ENCODE results near the gene MED29. TPM values are rescaled to one million over a fixed set of nuclear protein-coding genes. Genes with fewer than 3 reads are reported as not detected.

Gene MED29
- total and polyA plus RNA-seq, 10 of the 15 experiments (the other 5 are each of a cell fraction or from before 2014, with no cell fraction given): 3.2 to 36.6 (median 22.8) TPM

DNA sequence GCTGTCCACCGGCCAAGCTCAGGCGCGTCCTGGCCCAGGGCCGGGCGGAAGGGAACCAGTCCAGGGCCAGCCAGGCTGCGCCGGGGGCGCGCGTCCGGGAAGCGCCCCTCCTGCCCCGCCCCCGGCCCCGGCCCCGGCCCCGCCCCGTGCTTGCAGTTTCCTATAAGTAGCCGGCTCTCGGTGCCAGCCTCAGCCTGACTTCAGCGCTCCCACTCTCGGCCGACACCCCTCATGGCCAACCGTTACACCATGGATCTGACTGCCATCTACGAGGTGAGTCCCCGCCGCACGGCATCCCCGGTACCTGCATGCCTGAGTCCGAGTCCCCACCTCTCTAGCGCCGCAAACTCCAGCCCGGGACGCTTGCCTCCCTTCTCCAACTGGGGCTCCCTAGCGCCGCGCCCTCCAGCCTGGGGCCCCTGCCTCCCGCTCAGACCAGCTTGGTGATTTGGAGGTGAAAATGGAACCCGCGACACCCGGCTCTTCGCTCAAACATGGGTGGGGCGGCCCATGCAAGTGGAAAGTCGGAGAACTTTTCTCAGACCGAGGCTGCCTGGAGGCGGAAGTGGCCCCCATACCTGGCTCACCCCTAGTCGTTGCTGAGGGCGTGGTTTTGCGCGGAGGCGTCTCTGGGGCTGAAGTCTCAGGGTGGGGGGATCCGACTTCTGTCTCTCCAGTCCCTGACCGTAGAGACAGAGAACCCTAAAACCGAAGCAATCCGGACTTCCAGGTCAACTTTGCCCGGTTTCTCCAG is 15.7 kb downstream of the MED29 start, which contains the start of gene ZFP36 (continued):
- TF ChIP-seq CTCF (IDR thresholded peaks at IDR 0.05 in 2 of 3, conservative IDR thresholded peaks at IDR 0.05 in 1 of 3; ENCODE audit: control insufficient read depth in 2 of 3, extremely low read depth in 1 of 3, insufficient read depth in 1 of 3, low read depth in 3 of 3, low read length in 3 of 3): no peak
- no peak for TF ChIP-seq GABPA (IDR thresholded peaks at IDR 0.05; ENCODE audit: low read depth)
- TF ChIP-seq ETV6 (conservative IDR thresholded peaks at IDR 0.05 in 1 of 2, IDR thresholded peaks at IDR 0.05 in 1 of 2; ENCODE audit: borderline replicate concordance in 1 of 2, low read depth in 1 of 2): no peak
- TF ChIP-seq, protein P1, sequence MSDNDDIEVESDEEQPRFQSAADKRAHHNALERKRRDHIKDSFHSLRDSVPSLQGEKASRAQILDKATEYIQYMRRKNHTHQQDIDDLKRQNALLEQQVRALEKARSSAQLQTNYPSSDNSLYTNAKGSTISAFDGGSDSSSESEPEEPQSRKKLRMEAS (IDR thresholded peaks at IDR 0.05; ENCODE audit: low read depth, low read length): peak; percentile 66
- TF ChIP-seq NKRF (conservative IDR thresholded peaks at IDR 0.05): peak; percentile 86
- TF ChIP-seq, protein P2, sequence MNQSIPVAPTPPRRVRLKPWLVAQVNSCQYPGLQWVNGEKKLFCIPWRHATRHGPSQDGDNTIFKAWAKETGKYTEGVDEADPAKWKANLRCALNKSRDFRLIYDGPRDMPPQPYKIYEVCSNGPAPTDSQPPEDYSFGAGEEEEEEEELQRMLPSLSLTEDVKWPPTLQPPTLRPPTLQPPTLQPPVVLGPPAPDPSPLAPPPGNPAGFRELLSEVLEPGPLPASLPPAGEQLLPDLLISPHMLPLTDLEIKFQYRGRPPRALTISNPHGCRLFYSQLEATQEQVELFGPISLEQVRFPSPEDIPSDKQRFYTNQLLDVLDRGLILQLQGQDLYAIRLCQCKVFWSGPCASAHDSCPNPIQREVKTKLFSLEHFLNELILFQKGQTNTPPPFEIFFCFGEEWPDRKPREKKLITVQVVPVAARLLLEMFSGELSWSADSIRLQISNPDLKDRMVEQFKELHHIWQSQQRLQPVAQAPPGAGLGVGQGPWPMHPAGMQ (IDR thresholded peaks at IDR 0.05; ENCODE audit: borderline replicate concordance): no peak
- TF ChIP-seq STAT1 (conservative IDR thresholded peaks at IDR 0.05): 0 out of 2 replicates have a peak, but pooled peaks have one; percentile 45
- no peak for TF ChIP-seq E2F8 (IDR thresholded peaks at IDR 0.05; ENCODE audit: low read depth, partially characterized antibody)
- TF ChIP-seq, protein P3, sequence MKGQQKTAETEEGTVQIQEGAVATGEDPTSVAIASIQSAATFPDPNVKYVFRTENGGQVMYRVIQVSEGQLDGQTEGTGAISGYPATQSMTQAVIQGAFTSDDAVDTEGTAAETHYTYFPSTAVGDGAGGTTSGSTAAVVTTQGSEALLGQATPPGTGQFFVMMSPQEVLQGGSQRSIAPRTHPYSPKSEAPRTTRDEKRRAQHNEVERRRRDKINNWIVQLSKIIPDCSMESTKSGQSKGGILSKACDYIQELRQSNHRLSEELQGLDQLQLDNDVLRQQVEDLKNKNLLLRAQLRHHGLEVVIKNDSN (IDR thresholded peaks at IDR 0.05; ENCODE audit: borderline replicate concordance, extremely low read length, insufficient read depth, low read depth, low read length): no peak
- peak; percentile 57; the same call in 1 of the 2 replicates for TF ChIP-seq GATAD2B (conservative IDR thresholded peaks at IDR 0.05; ENCODE audit: low read depth)
- TF ChIP-seq, protein P4, sequence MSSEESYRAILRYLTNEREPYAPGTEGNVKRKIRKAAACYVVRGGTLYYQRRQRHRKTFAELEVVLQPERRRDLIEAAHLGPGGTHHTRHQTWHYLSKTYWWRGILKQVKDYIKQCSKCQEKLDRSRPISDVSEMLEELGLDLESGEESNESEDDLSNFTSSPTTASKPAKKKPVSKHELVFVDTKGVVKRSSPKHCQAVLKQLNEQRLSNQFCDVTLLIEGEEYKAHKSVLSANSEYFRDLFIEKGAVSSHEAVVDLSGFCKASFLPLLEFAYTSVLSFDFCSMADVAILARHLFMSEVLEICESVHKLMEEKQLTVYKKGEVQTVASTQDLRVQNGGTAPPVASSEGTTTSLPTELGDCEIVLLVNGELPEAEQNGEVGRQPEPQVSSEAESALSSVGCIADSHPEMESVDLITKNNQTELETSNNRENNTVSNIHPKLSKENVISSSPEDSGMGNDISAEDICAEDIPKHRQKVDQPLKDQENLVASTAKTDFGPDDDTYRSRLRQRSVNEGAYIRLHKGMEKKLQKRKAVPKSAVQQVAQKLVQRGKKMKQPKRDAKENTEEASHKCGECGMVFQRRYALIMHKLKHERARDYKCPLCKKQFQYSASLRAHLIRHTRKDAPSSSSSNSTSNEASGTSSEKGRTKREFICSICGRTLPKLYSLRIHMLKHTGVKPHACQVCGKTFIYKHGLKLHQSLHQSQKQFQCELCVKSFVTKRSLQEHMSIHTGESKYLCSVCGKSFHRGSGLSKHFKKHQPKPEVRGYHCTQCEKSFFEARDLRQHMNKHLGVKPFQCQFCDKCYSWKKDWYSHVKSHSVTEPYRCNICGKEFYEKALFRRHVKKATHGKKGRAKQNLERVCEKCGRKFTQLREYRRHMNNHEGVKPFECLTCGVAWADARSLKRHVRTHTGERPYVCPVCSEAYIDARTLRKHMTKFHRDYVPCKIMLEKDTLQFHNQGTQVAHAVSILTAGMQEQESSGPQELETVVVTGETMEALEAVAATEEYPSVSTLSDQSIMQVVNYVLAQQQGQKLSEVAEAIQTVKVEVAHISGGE (CRISPR knock-in tag; IDR thresholded peaks at IDR 0.05): no peak

Measured in GM12878 (cell line).